Activated T-helper 2 cell treated with anti-CD3 and anti-CD28 coated beads, Interferon-gamma antibody, Interleukin-2, Interleukin-4, amounts not matched to agents 10 μg/mL and 5 μg/mL and 100 μg/mL, durations not matched to agents 14 hours and 24 hours and 36 hours (primary cell): ENCODE data around the gene CPNE6. TPM values are rescaled to one million over a fixed set of nuclear protein-coding genes. Genes with fewer than 3 reads are reported as not detected.

Source experiments
- DNase-seq: peaks from one replicate; pipeline ENCODE4 v3.0.0; 2021; ENCODE audit warnings: low spot score
- H3K27ac Mint-ChIP-seq: one replicate; pipeline ENCODE4 v1.8.0; 2021; ENCODE audit warnings: mixed read lengths
- H3K27me3 Mint-ChIP-seq: one replicate; pipeline ENCODE4 v1.8.0; 2021; ENCODE audit warnings: low read depth, mixed read lengths
- H3K36me3 Mint-ChIP-seq: one replicate; pipeline ENCODE4 v1.8.0; 2021; ENCODE audit warnings: low read depth, mixed read lengths
- H3K4me1 Mint-ChIP-seq: one replicate; pipeline ENCODE4 v1.8.0; 2021; ENCODE audit warnings: low read depth, mixed read lengths
- H3K4me3 Mint-ChIP-seq: one replicate; pipeline ENCODE4 v1.8.0; 2021; ENCODE audit warnings: low read depth, mild to moderate bottlenecking, moderate library complexity, mixed read lengths
- H3K9me3 Mint-ChIP-seq: one replicate; pipeline ENCODE4 v1.8.0; 2021; ENCODE audit warnings: mixed read lengths
- intact Hi-C: fragments of 100-400 bp; cut with micrococcal nuclease; formaldehyde crosslinking; loops from one replicate; pipeline ENCODE4 v1.15.1; 2023
- total RNA-seq: library from RNA; stranded (reverse); gene quantifications from 2 replicates; pipeline ENCODE4 v1.2.3, GENCODE V29; 2022

Gene CPNE6
- total RNA-seq, 1 donor from 2014 or later = not detected

GRCh38 chr14:24066496-24067132 is 4.7 kb upstream of the CPNE6 start:
- intact Hi-C loops = no loop called here
- Mint-ChIP-seq H3K27me3 (peaks cover 6% of the 10 kb centered on the region), H3K9me3 (no peaks in the 10 kb centered on the region), H3K4me1 (peaks cover 7% of the 10 kb centered on the region), H3K4me3 (no peak overlapping the region), H3K36me3 (no peaks in the 10 kb centered on the region), H3K27ac (no peak overlapping the region)
- no peak for DNase-seq

GRCh38 chr14:24067133-24068082 is 4.0 kb upstream of the CPNE6 start:
- H3K36me3 Mint-ChIP-seq = no peaks in the 10 kb centered on the region
- DNase-seq = no peak
- intact Hi-C loops = no loop called here
- peaks cover 6% of the 10 kb centered on the region for H3K27me3 Mint-ChIP-seq
- H3K27ac Mint-ChIP-seq = no peak overlapping the region
- no peaks in the 10 kb centered on the region for H3K9me3 Mint-ChIP-seq
- H3K4me1 Mint-ChIP-seq = peaks cover 7% of the 10 kb centered on the region
- no peak overlapping the region for H3K4me3 Mint-ChIP-seq

GRCh38 chr14:24068711-24069410 is 2.5 kb upstream of the CPNE6 start:
- intact Hi-C loops = no loop called here
- Mint-ChIP-seq H3K36me3 (no peaks in the 10 kb centered on the region), H3K9me3 (no peaks in the 10 kb centered on the region), H3K4me1 (peaks cover 7% of the 10 kb centered on the region), H3K4me3 (no peak overlapping the region), H3K27ac (no peak overlapping the region), H3K27me3 (peaks cover 6% of the 10 kb centered on the region)
- no peak for DNase-seq

GRCh38 chr14:24069411-24069735 is 2.0 kb upstream of the CPNE6 start:
- Mint-ChIP-seq H3K4me3 (no peak overlapping the region), H3K27ac (no peak overlapping the region), H3K27me3 (peaks cover 6% of the 10 kb centered on the region), H3K4me1 (peaks cover 7% of the 10 kb centered on the region), H3K9me3 (no peaks in the 10 kb centered on the region), H3K36me3 (no peaks in the 10 kb centered on the region)
- intact Hi-C loops = no loop called here
- DNase-seq = no peak

- Mint-ChIP-seq H3K9me3 (no peaks in the 10 kb centered on the region), H3K4me3 (no peak overlapping the region), H3K27ac (no peak overlapping the region), H3K36me3 (no peaks in the 10 kb centered on the region), H3K4me1 (peaks cover 12% of the 10 kb centered on the region), H3K27me3 (peaks cover 6% of the 10 kb centered on the region)
- intact Hi-C loops = no loop called here
- no peak for DNase-seq
Measured at GRCh38 chr14:24070285-24071143, 848 bp upstream of the CPNE6 start.

- Mint-ChIP-seq H3K27me3 (peaks cover 6% of the 10 kb centered on the region), H3K36me3 (no peaks in the 10 kb centered on the region), H3K9me3 (no peaks in the 10 kb centered on the region), H3K4me1 (peaks cover 17% of the 10 kb centered on the region), H3K4me3 (no peak overlapping the region), H3K27ac (no peak overlapping the region)
- DNase-seq = no peak
- intact Hi-C loops = no loop called here
Measured at GRCh38 chr14:24071836-24072430, 571 bp downstream of the CPNE6 start.

- H3K9me3 Mint-ChIP-seq = no peaks in the 10 kb centered on the region
- intact Hi-C loops = no loop called here
- no peak overlapping the region for H3K27ac Mint-ChIP-seq
- H3K4me1 Mint-ChIP-seq = peaks cover 17% of the 10 kb centered on the region
- H3K36me3 Mint-ChIP-seq = no peaks in the 10 kb centered on the region
- H3K4me3 Mint-ChIP-seq = no peak overlapping the region
- DNase-seq = no peak
- peaks cover 6% of the 10 kb centered on the region for H3K27me3 Mint-ChIP-seq
Measured at GRCh38 chr14:24072436-24072835, 1.1 kb downstream of the CPNE6 start.

GRCh38 chr14:24072881-24073877 is 1.8 kb downstream of the CPNE6 start:
- H3K27me3 Mint-ChIP-seq = peaks cover 6% of the 10 kb centered on the region
- intact Hi-C loops = no loop called here
- no peak overlapping the region for H3K27ac Mint-ChIP-seq
- no peaks in the 10 kb centered on the region for H3K36me3 Mint-ChIP-seq
- no peaks in the 10 kb centered on the region for H3K9me3 Mint-ChIP-seq
- H3K4me1 Mint-ChIP-seq = peaks cover 17% of the 10 kb centered on the region
- DNase-seq = no peak
- H3K4me3 Mint-ChIP-seq = no peak overlapping the region

GRCh38 chr14:24074625-24075484 is 3.5 kb downstream of the CPNE6 start:
- H3K4me3 Mint-ChIP-seq = no peak overlapping the region
- no peaks in the 10 kb centered on the region for H3K36me3 Mint-ChIP-seq
- intact Hi-C loops = no loop called here
- peaks cover 17% of the 10 kb centered on the region for H3K4me1 Mint-ChIP-seq
- H3K27me3 Mint-ChIP-seq = peaks cover 6% of the 10 kb centered on the region
- no peak for DNase-seq
- no peaks in the 10 kb centered on the region for H3K9me3 Mint-ChIP-seq
- no peak overlapping the region for H3K27ac Mint-ChIP-seq

- Mint-ChIP-seq H3K27me3 (peaks cover 2% of the 10 kb centered on the region), H3K4me3 (no peak overlapping the region), H3K27ac (peak overlapping the region; percentile 17), H3K36me3 (no peaks in the 10 kb centered on the region), H3K9me3 (no peaks in the 10 kb centered on the region), H3K4me1 (peaks cover 24% of the 10 kb centered on the region)
- no peak for DNase-seq
- intact Hi-C loops = no loop called here
Measured at GRCh38 chr14:24075485-24076301, 4.3 kb downstream of the CPNE6 start.
